ENCODE measurements around the gene IPPK.
"Not testable (repeated sequence)": the region's sequence is repeated elsewhere in the genome, so short reads cannot be mapped to it uniquely, and the experiment has no call there.

Gene IPPK

DNA sequence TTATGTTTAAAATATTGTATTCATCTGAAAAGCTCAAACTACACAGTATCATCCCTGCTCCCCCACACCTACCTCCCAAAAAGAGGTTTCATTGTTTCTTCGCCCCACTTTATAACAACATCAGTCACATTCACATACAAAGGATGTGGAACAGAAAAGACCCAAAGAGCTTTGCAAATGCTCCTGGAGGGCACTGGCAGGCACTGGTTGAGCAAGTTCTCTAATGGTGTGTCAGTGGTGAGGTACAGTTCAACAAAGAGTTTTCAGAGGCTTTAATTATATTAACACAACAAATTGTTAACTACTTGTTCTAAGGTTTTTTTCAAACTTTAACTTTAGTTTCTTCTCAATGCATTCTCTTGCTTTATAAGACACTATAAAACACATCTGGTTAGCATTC lies 80.0 kb downstream of the IPPK start:
- DNase-seq, result no peak

DNA sequence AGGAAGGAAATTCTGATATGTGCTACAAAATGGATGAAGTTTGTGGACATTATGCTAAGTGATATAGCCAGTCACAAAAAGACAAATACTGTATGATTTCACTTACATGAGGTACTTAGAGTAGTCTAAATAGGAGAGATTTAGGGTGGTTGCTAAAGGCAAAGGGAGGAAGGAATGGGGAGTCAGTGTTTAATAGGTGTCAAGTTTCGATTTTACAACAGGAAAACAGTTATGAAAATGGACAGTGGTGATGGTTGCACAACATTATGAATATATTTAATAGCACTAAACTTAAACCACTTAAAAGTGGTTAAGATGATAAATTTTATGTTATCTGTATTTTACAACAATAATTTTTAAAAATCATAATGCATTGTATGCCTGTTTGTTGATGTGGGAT lies 93.8 kb downstream of the IPPK start:
- DNase-seq, result no peak

DNA sequence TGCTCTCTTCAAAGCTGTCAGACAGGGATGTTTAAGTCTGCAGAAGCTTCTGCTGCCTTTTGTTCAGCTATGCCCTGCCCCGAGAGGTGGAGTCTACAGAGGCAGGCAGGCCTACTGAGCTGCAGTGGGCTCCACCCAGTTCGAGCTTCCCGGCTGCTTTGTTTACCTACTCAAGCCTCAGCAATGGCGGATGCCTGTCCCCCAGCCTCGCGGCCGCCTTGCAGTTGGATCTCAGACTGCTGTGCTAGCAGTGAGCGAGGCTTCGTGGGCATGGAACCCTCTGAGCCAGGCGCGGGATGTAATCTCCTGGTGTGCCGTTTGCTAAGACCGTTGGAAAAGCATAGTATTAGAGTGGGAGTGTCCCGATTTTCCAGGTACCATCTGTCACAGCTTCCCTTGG lies 96.3 kb downstream of the IPPK start:
- DNase-seq, result not testable (repeated sequence)

DNA sequence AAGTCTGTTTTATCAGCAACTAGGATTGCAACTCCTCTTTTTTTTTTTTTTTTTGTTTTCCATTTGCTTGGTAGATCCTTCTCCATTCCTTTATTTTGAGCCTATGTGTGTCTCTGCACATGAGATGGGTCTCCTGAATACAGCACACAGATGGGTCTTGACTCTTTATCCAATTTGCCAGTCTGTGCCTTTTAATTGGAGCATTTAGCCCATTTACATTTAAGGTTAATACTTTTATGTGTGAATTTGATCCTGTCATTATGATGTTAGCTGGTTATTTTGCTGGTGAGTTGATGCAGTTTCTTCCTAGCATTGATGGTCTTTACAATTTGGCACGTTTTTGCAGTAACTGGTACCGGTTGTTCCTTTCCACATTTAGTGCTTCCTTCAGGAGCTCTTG lies 98.1 kb downstream of the IPPK start:
- DNase-seq, result not testable (repeated sequence)

DNA sequence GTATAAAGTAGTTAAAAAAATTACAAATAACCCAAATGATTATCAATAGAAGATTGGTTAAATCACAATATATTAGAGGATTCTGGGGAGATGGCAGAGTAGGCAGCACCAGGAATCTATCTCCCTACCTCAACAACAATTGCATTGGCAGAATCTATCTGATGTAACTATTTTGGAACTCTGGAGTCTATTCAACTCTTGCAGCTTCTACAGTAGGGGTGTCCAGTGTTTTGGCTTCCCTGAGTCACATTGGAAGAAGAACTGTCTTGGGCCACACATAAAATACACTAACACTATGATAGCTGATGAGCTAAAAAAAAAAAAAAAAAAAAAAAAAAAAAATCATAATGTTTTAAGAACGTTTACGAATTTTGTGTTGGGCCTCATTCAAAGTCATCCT lies 104.9 kb downstream of the IPPK start:
- no peak for DNase-seq

DNA sequence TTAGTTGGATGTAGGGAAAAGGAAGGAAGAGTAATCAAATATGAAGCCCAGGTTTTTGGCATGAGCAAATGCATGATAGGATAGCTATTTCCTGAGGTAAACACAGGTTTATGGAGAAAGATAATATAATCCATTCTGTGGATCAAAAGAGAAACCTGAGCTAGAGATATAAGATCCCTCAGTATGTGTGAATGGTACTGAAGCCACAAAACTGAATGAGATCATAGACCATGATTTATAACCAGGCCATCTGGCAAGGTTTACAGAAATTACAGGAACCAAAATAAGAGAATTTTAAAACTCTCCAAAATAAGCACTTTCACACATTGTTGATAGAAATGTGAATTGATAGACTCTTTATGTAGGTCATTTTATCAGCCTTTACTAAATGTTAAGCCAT lies 105.4 kb downstream of the IPPK start:
- DNase-seq, result no peak

Data from stimulated activated CD4-positive, alpha-beta T cell treated with anti-CD3 and anti-CD28 coated beads, Interleukin-4, amount 100 ng/mL, for 4 hours (primary cell).